GM12801 (cell line): ENCODE results near the gene PCK1.

Source experiments
- TF ChIP-seq, protein P1 (sequence below): IDR thresholded peaks from one replicate; pipeline ENCODE4 v1.5.1; 2011; ENCODE audit warnings: control low read depth; ENCODE audit not compliant: insufficient read length; ENCODE audit errors: extremely low read depth

Gene PCK1

DNA sequence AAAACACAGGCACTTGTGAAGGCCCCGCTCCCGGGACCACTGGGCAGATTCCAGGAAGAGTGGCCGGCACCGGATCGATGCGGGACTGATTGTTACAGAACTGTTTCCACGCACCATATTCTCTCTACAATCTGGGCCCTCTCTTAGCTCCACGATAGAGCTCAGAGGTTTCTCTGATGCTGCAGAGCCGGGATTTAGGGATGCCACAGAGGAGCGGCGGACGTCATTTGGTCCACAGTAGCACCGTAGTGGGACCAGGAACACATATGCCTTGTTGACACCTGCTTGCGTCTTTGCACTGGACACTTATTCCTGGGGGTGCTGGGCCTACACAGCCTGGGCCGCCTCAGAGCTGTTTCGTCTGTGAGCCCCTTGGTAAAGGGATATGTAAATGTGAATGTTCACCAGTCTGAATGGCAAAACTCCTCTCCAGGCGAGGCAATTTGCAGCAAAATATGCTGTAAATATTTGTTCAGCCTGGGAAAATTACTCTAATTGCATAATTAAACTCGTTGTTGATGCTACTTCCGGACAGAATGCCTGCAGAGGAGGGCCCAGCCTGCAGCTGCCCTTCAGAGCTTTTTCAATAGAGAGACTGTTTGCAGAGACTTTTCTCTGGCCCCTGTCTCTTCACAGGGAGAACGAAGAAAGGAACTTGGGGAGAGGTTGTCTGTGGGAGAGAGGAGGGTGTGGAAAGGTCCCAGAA is 9.4 kb downstream of the PCK1 start:
- TF ChIP-seq, protein P1, sequence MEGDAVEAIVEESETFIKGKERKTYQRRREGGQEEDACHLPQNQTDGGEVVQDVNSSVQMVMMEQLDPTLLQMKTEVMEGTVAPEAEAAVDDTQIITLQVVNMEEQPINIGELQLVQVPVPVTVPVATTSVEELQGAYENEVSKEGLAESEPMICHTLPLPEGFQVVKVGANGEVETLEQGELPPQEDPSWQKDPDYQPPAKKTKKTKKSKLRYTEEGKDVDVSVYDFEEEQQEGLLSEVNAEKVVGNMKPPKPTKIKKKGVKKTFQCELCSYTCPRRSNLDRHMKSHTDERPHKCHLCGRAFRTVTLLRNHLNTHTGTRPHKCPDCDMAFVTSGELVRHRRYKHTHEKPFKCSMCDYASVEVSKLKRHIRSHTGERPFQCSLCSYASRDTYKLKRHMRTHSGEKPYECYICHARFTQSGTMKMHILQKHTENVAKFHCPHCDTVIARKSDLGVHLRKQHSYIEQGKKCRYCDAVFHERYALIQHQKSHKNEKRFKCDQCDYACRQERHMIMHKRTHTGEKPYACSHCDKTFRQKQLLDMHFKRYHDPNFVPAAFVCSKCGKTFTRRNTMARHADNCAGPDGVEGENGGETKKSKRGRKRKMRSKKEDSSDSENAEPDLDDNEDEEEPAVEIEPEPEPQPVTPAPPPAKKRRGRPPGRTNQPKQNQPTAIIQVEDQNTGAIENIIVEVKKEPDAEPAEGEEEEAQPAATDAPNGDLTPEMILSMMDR: no peak

- TF ChIP-seq, protein P1: no peak
Measured at GRCh38 chr20:57570920-57571319, 10.0 kb downstream of the PCK1 start.

DNA sequence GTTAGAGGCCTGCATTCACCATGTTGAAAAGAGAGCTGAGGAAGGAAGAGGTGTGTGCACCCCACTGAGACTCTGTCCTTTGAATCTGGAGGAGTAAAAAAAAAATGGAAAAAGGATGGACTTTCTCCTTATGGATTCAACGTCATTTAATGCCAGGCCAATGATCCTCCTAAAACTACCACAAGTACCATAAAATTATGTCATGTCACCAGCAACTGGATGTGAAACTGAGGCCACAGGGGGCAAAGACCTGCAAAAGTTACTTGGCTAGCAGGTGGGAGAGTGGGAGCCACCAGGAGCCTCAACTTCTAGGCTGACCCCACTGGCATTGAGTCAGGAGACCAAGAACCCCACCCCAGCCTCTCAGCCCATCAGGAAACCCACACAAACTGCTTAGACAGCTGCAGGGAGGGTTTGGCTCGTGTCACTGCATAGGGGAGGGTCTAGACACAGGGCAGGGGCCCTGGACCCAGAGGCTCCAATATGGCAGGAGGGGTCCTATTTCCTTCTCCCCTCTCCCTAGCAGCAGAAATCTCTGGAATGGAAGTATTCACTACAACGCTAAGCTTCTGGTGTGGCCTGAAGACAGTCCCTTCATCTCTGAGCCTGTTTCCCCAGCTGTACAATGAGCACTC is 11.0 kb downstream of the PCK1 start:
- TF ChIP-seq, protein P1: no peak

GRCh38 chr20:57573242-57573641 is 12.3 kb downstream of the PCK1 start:
- TF ChIP-seq, protein P1: no peak

DNA sequence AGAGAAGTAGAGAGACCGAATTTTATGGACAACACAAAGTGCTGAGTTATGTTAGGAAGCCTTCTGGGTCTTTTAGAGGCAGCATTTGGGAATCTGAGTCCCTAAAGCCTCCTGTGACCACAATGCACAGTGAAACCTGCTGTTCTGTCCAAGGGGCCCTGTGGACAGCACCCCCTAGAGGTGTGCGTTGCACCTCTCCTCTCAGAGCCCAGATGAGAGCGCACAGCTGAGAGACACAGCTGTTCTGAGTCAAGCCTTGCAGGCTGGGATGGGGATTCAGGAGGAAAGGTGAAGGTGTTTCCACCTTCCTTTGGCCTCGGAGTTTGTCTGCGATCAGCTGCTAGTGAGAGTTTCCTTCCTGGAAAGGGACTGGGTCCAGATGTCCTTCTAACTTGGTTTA is 13.0 kb downstream of the PCK1 start:
- TF ChIP-seq, protein P1: no peak

GRCh38 chr20:57574954-57575353 is 14.0 kb downstream of the PCK1 start:
- TF ChIP-seq, protein P1: no peak

DNA sequence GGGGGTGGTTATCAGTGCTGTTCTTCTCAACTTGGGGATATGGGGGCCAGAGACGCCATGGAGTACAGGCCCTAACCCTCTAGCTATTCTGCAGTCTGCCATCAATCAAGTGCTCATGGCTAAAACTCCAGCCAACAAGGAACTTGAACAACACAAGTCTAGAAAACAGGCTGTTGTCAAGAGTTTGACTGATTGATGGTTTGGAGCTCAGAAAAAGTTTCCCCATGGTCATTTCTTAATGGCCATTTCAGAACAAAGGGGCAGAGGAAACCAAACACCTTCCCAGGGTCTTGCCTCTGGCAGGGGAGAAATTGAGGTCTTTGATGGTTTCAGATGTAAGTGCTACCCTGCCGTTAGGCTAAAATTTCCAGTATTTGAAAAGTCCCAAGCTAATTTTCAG is 15.1 kb downstream of the PCK1 start:
- TF ChIP-seq, protein P1: no peak
